ENCODE results near the gene KCNIP3. TPM values are rescaled to one million over a fixed set of nuclear protein-coding genes. Genes with fewer than 3 reads are reported as not detected.

The KCNIP3 gene
- total and polyA plus RNA-seq, 2 donors (not counting 1 experiment from before 2014, with no cell fraction given): not detected

- Mint-ChIP-seq H3K27ac (no peak overlapping the region), H3K27me3 (peaks cover 12% of the 10 kb centered on the region), H3K4me3 (no peak overlapping the region), H3K9me3 (ENCODE audit: insufficient read depth) (peaks cover 6% of the 10 kb centered on the region), H3K4me1 (no peaks in the 10 kb centered on the region)
- peaks cover 0 to 6% (median 2%) of the 10 kb centered on the region in 3 donors for H3K9me3 ChIP-seq (ENCODE audit: control extremely low read depth in 1 of 3, control insufficient read depth in 2 of 3, insufficient read depth in 1 of 3, low read length in 2 of 3)
- peaks cover 0 to 3% (median 1%) of the 10 kb centered on the region in 4 experiments for H3K27me3 ChIP-seq (replicated peaks in 1 of 4; ENCODE audit: control extremely low read depth in 1 of 4, control insufficient read depth in 3 of 4, insufficient read depth in 4 of 4, low read length in 3 of 4)
- no peaks in the 10 kb centered on the region for H4K20me1 ChIP-seq (ENCODE audit: control insufficient read depth, insufficient read depth, low read length, poor library complexity, severe bottlenecking)
- no peaks in the 10 kb centered on the region for H3K79me2 ChIP-seq (ENCODE audit: control insufficient read depth, insufficient read depth, low read length)
- no peak overlapping the region for H3K4me2 ChIP-seq (replicated peaks; ENCODE audit: low read depth, low read length, poor library complexity, severe bottlenecking)
- H3K27ac ChIP-seq (ENCODE audit: low read length in 2 of 2): no peak overlapping the region
- H3K4me1 ChIP-seq (ENCODE audit: control insufficient read depth in 2 of 2, insufficient read depth in 2 of 2, low read length in 2 of 2): no peaks in the 10 kb centered on the region
- DNase-seq (no peak), ATAC-seq (ENCODE audit: low read depth) (no peak)
- ChIA-PET POLR2A (no interaction called here), CTCF (no interaction called here)
- no peak overlapping the region for H3K9ac ChIP-seq (ENCODE audit: low read length)
- WGBS (ENCODE audit: insufficient coverage): 93% methylated on average over 4 of the region's 11 CpGs
- H3K36me3 ChIP-seq (replicated peaks in 1 of 2; ENCODE audit: control extremely low read depth in 1 of 2, control insufficient read depth in 1 of 2, extremely low read depth in 1 of 2, insufficient read depth in 2 of 2, low read length in 1 of 2): no peaks in the 10 kb centered on the region
- no peak overlapping the region for H2AFZ ChIP-seq (ENCODE audit: insufficient read depth, low read depth, low read length, poor library complexity, severe bottlenecking)
- TF ChIP-seq EZH2 (IDR thresholded peaks at IDR 0.05; ENCODE audit: borderline replicate concordance, insufficient read depth, low read depth, low read length, poor library complexity, severe bottlenecking): no peak
- TF ChIP-seq CTCF (IDR thresholded peaks at IDR 0.05): no peak
- H3K4me3 ChIP-seq (ENCODE audit: control extremely low read depth in 1 of 5, extremely low read depth in 1 of 5, insufficient read depth in 1 of 5, low read depth in 2 of 5, low read length in 4 of 5): no peak overlapping the region
- intact Hi-C loops (cut with micrococcal nuclease): no loop called here
These were observed 77.3 kb downstream of the KCNIP3 start for GRCh38 chr2:95374451-95374920.

- Mint-ChIP-seq H3K4me1 (no peaks in the 10 kb centered on the region), H3K27ac (no peak overlapping the region), H3K27me3 (peaks cover 12% of the 10 kb centered on the region), H3K4me3 (no peak overlapping the region), H3K9me3 (ENCODE audit: insufficient read depth) (peaks cover 6% of the 10 kb centered on the region)
- H3K4me1 ChIP-seq (ENCODE audit: control insufficient read depth in 2 of 2, insufficient read depth in 2 of 2, low read length in 2 of 2): no peaks in the 10 kb centered on the region
- CTCF ChIA-PET: no interaction called here
- no peak overlapping the region for H3K9ac ChIP-seq (ENCODE audit: low read length)
- H3K27me3 ChIP-seq (replicated peaks in 1 of 4; ENCODE audit: control extremely low read depth in 1 of 4, control insufficient read depth in 3 of 4, insufficient read depth in 4 of 4, low read length in 3 of 4): peaks cover 0 to 3% (median 1%) of the 10 kb centered on the region in 4 experiments
- H2AFZ ChIP-seq (ENCODE audit: insufficient read depth, low read depth, low read length, poor library complexity, severe bottlenecking): no peak overlapping the region
- no peak overlapping the region for H3K4me2 ChIP-seq (replicated peaks; ENCODE audit: low read depth, low read length, poor library complexity, severe bottlenecking)
- POLR2A ChIA-PET: no interaction called here
- 81% methylated on average over 13 of the region's 15 CpGs for WGBS (ENCODE audit: insufficient coverage)
- no peak overlapping the region for H3K4me3 ChIP-seq (ENCODE audit: control extremely low read depth in 1 of 5, extremely low read depth in 1 of 5, insufficient read depth in 1 of 5, low read depth in 2 of 5, low read length in 4 of 5)
- DNase-seq (no peak), ATAC-seq (ENCODE audit: low read depth) (no peak)
- H3K79me2 ChIP-seq (ENCODE audit: control insufficient read depth, insufficient read depth, low read length): no peaks in the 10 kb centered on the region
- TF ChIP-seq EZH2 (IDR thresholded peaks at IDR 0.05; ENCODE audit: borderline replicate concordance, insufficient read depth, low read depth, low read length, poor library complexity, severe bottlenecking) (no peak), CTCF (IDR thresholded peaks at IDR 0.05) (no peak)
- peaks cover 0 to 4% (median 2%) of the 10 kb centered on the region in 3 donors for H3K9me3 ChIP-seq (ENCODE audit: control extremely low read depth in 1 of 3, control insufficient read depth in 2 of 3, insufficient read depth in 1 of 3, low read length in 2 of 3)
- no peaks in the 10 kb centered on the region for H3K36me3 ChIP-seq (replicated peaks in 1 of 2; ENCODE audit: control extremely low read depth in 1 of 2, control insufficient read depth in 1 of 2, extremely low read depth in 1 of 2, insufficient read depth in 2 of 2, low read length in 1 of 2)
- no peaks in the 10 kb centered on the region for H4K20me1 ChIP-seq (ENCODE audit: control insufficient read depth, insufficient read depth, low read length, poor library complexity, severe bottlenecking)
- no peak overlapping the region for H3K27ac ChIP-seq (ENCODE audit: low read length in 2 of 2)
- intact Hi-C loops (cut with micrococcal nuclease): no loop called here
These were observed 77.8 kb downstream of the KCNIP3 start for GRCh38 chr2:95374921-95375471.

Data from B cell (primary cell).